Lung (tissue), 12 donors: Measurements from ENCODE around the gene FKBP5. TPM values are rescaled to one million over a fixed set of nuclear protein-coding genes. Genes with fewer than 3 reads are reported as not detected.

Source experiments
- ATAC-seq: fragments of 200-7000 bp; cut with Tn5 transposase; one replicate; pipeline ENCODE4 v1.9.1; 2020; ENCODE audit warnings: moderate number of reproducible peaks; ENCODE audit not compliant: insufficient read depth, low FRiP score
- DNase-seq, 3 donors: peaks; one replicate each; pipeline ENCODE4 v3.0.0-alpha.2; 2013 to 2017
- H3K27ac ChIP-seq, 2 donors: one replicate each; pipeline ENCODE4 v1.5.1; 2013; ENCODE audit warnings: mild to moderate bottlenecking in 2 of 2, moderate library complexity in 2 of 2, control low read depth in 1 of 2, inconsistent platforms in 1 of 2, low read depth in 1 of 2, low read length in 1 of 2
- H3K27me3 ChIP-seq, 3 donors: one replicate each; pipeline ENCODE4 v1.5.1; 2013; ENCODE audit warnings: low read length in 2 of 3; ENCODE audit not compliant: control insufficient read depth in 3 of 3, insufficient read depth in 3 of 3
- H3K36me3 ChIP-seq, 4 donors: one replicate each; pipeline ENCODE4 v1.5.1; 2013; ENCODE audit warnings: low read length in 4 of 4, mild to moderate bottlenecking in 1 of 4, moderate library complexity in 1 of 4; ENCODE audit not compliant: control insufficient read depth in 4 of 4, insufficient read depth in 4 of 4
- H3K4me1 ChIP-seq, 5 donors: one replicate each; pipeline ENCODE4 v1.5.1; 2013; ENCODE audit warnings: low read length in 5 of 5, mild to moderate bottlenecking in 2 of 5, moderate library complexity in 1 of 5; ENCODE audit not compliant: control insufficient read depth in 5 of 5, insufficient read depth in 5 of 5
- H3K4me3 ChIP-seq: one replicate; pipeline ENCODE4 v1.5.1; 2013; ENCODE audit warnings: mild to moderate bottlenecking, control low read depth, moderate library complexity
- H3K9ac ChIP-seq, 2 donors: one replicate each; pipeline ENCODE4 v1.5.1; 2013; ENCODE audit warnings: low read length in 2 of 2, control low read depth in 1 of 2; ENCODE audit not compliant: insufficient read depth in 1 of 2
- H3K9me3 ChIP-seq, 4 donors: one replicate each; pipeline ENCODE4 v1.5.1; 2013; ENCODE audit warnings: low read length in 3 of 4, mild to moderate bottlenecking in 1 of 4, moderate library complexity in 1 of 4; ENCODE audit not compliant: control insufficient read depth in 4 of 4, insufficient read depth in 3 of 4
- WGBS, 2 donors: extraction: QIAGEN DNeasy Blood & Tissue Kit; methylation state at CpG; one replicate each; pipeline ENCODE4 v1.1.7; 2013; 5-methylcytosine and 5-hydroxymethylcytosine counted together
- polyA plus RNA-seq, 2 donors: library from polyadenylated mRNA; stranded (reverse); fragments of 200-250 nt; gene quantifications; one replicate each; pipeline ENCODE4 v1.2.1, GENCODE V29; 2013
- total RNA-seq, 2 donors: library from RNA; depleted of rRNA in 1 of 2; stranded (reverse); fragments of >200 nt in 1 of 2; gene quantifications; one replicate each; pipeline ENCODE4 v1.2.1, GENCODE V29; 2014 to 2021
- TF ChIP-seq, protein P1 (sequence below): IDR thresholded peaks from 2 replicates; pipeline ENCODE4 v1.5.1; 2012; ENCODE audit warnings: mild to moderate bottlenecking; ENCODE audit errors: control extremely low read depth, extremely low read depth
- donor health status: control.
- donor health status: control.
- donor health status: Bipolar disorder and iron deficiency.
- donor health status: healthy.
- donor health status: DM: yes; HTN: yes; CAD: no.

The FKBP5 gene
- total and polyA plus RNA-seq, 4 donors, result 25.9 to 245 (median 106) TPM

DNA sequence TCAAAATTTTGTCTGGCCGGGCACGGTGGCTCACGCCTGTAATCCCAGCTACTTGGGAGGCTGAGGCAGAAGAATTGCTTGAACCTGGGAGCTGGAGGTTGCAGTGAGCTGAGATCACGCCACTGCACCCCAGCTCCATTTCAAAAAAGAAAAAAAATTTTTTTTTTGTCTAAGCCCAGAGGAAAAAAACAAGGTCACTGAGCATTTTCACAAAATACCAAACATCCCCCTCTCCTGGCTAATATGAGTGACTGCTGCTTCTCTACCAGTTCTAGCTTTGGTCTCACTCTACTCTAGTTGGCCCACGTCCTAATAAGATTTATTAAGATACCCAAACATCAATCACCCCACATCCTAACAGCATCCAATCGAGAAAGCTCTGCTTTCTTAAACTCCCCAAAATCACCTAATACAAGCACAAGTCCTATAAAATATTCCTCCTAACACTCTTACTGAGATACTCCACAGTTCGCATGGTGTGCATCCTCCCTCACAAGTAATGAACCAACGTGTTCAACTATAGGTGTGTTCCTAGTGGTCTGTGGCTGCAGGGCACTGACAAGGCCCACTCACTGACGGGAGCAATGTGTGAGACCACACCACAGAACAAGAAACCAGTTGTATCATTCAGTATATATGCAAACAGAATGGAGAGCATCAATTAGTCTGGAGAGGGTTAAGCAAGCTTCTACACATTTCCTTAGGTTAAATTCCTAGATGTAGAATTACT lies 64.2 kb downstream of the FKBP5 start:
- H3K9ac ChIP-seq, result no peak overlapping the region
- H3K27me3 ChIP-seq, result no peaks in the 10 kb centered on the region
- peaks cover 0 to 26% (median 9%) of the 10 kb centered on the region in 4 donors for H3K36me3 ChIP-seq
- DNase-seq, result no peak
- no peak overlapping the region for H3K27ac ChIP-seq
- no peak overlapping the region for H3K4me3 ChIP-seq
- ATAC-seq, result no peak
- TF ChIP-seq, protein P1, sequence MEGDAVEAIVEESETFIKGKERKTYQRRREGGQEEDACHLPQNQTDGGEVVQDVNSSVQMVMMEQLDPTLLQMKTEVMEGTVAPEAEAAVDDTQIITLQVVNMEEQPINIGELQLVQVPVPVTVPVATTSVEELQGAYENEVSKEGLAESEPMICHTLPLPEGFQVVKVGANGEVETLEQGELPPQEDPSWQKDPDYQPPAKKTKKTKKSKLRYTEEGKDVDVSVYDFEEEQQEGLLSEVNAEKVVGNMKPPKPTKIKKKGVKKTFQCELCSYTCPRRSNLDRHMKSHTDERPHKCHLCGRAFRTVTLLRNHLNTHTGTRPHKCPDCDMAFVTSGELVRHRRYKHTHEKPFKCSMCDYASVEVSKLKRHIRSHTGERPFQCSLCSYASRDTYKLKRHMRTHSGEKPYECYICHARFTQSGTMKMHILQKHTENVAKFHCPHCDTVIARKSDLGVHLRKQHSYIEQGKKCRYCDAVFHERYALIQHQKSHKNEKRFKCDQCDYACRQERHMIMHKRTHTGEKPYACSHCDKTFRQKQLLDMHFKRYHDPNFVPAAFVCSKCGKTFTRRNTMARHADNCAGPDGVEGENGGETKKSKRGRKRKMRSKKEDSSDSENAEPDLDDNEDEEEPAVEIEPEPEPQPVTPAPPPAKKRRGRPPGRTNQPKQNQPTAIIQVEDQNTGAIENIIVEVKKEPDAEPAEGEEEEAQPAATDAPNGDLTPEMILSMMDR, result no peak
- no peaks in the 10 kb centered on the region for H3K9me3 ChIP-seq
- WGBS, 2 donors, result 91 to 94% methylated on average over 9 of the region's 9 CpGs
- peaks cover 0 to 3% (median 0%) of the 10 kb centered on the region in 5 donors for H3K4me1 ChIP-seq

DNA sequence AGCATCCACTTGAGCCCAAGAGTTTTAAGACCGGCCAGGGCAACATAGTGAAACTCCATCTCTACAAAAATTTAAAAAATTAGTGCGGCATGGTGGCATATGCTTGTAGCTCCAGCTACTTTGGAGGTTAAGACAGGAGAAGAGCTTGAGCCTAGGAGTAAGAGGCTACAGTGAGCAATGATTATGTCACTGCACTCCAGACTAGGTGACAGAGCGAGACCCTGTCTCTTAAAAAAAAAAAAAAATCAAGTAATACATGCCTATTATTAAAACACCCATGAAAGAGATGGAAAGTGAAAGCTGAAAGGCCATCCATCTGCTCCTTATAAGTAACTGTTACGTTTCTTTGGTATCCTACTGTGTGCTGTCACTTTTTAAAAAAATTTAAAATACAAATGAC lies 66.4 kb downstream of the FKBP5 start:
- TF ChIP-seq, protein P1, result no peak

DNA sequence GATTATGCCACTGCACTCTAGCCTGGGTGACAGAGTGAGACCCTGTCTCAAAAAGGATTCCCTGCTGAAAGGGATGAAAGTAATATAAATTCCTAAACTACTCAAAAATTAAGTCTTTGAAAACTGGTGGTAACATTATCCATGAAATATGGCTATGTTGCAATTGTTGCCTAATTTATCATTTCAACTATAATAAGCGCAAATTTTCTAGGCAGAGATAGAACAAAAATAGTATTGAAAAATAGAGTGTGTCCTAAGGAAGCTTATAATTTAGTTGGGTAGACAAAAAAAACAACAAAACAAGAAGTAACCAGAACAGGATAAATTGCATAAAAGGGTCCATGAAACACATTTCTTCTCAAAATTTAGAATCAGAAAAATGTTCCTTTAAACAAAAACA lies 68.0 kb downstream of the FKBP5 start:
- Histone ChIP-seq H3K27me3 (no peaks in the 10 kb centered on the region), H3K27ac (no peak overlapping the region), H3K4me3 (no peak overlapping the region), H3K4me1 (peaks cover 0 to 3% (median 0%) of the 10 kb centered on the region in 5 donors), H3K9me3 (no peaks in the 10 kb centered on the region), H3K36me3 (peaks cover 0 to 29% (median 11%) of the 10 kb centered on the region in 4 donors), H3K9ac (no peak overlapping the region)
- TF ChIP-seq, protein P1, result no peak
- ATAC-seq (no peak), DNase-seq (no peak)
- WGBS, 2 donors, result 51 to 77% methylated on average over 1 of the region's 1 CpG

More for the DNA sequence above, 66.4 kb downstream of the FKBP5 start:
- no peak for ATAC-seq
- H3K9me3 ChIP-seq, result no peaks in the 10 kb centered on the region
- H3K27ac ChIP-seq, result no peak overlapping the region
- H3K27me3 ChIP-seq, result no peaks in the 10 kb centered on the region
- peaks cover 0 to 34% (median 11%) of the 10 kb centered on the region in 4 donors for H3K36me3 ChIP-seq
- peaks cover 0 to 3% (median 0%) of the 10 kb centered on the region in 5 donors for H3K4me1 ChIP-seq
- no peak overlapping the region for H3K4me3 ChIP-seq
- no peak overlapping the region for H3K9ac ChIP-seq
- WGBS, 2 donors, result 98 to 99% methylated on average over 4 of the region's 4 CpGs
- no peak for DNase-seq
